Dedifferentiated amniotic fluid mesenchymal stem cell (primary cell): ENCODE results near the gene COQ7.

Experiments
- DNase-seq: peaks from one replicate; pipeline ENCODE4 v3.0.0-alpha.2; 2016; ENCODE audit errors: extremely low spot score

Gene COQ7

DNA sequence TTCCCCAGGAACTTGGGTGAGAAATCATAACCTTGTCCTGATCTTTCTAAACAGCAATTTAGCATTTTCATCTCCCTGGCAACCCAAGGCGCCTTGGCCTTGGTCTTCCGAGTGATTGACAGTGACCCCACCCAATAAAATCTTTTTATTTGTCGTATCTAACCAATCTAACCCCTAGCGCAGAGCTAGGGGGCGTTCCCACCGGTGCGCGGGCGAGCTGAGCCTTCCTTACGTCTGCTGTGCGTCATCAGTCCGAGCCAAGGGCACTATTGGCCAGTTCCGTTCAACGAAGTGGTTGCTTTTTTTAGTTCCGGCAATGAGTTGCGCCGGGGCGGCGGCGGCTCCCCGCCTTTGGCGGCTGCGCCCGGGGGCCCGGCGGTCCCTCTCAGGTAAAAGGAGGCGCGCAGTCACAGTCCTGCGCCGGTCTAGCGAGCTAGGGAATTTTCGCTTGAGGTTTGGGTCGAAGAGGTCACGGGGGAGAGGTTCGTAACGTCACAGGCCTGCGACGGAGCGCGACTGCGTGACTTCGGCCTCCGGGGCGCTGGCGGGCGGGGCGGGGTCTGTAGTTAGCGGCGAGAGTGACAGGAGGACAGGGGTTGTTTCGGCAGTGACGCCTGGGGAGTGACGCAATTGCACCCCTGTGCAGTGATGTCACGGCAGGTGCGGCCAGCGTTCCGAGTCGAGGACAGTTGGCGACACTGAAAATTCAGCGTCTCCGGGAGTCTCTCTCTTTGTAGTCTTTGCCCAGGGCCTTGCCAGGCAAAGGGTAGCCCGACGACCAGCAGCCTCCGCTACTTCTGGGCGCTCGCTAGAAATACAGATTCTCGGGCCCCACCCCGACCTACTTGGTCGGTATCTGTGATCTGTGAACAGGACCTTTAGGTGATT lies at the start of gene COQ7:
Gene COQ7 (plus strand): TSS at position 266 of the 888 bp plus-strand sequence. CDS start 51 bp downstream, at position 317.
- DNase-seq: peak; percentile 100

DNA sequence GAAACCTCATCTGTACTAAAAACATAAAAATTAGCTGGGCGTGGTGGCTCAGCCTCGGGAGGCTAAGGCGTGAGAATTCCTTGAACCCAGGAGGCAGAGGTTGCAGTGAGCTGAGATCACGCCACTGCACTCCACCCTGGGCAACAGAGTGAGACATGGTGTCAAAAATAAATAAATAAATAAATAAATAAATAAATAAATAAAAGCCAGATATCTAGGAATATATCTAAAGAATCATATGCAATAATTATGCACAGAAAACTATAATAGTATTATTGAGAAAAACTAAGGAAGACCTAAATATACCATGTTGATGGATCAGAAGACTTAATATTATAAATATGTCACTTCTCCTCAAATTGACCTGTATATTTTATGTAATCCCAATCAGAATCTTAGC lies 46.7 kb upstream of the COQ7 start:
- no peak for DNase-seq

- no peak for DNase-seq
Observed at GRCh38 chr16:19021747-19022146, 45.7 kb upstream of the COQ7 start.

- no peak for DNase-seq
Observed at GRCh38 chr16:19027416-19027815, 40.0 kb upstream of the COQ7 start.

DNA sequence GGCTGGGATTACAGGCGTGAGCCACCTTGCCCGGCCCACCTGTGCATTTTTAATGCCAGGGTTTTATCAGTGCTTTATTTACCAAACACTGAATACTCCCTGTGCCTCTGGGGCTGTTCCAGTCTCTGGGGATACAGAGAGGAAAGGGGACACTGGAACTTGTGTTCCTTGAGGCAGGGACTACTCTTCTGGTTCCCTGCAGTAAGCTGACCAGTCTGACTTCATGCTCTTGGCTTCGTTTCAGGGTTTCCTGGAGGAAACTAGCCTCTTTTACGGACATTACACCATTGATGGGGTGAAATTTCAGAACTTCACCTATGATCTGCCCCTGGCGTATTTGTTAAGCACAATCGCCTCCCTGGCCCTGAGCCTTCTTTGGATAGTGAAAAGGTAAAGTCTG lies 37.4 kb upstream of the COQ7 start:
- no peak for DNase-seq

DNA sequence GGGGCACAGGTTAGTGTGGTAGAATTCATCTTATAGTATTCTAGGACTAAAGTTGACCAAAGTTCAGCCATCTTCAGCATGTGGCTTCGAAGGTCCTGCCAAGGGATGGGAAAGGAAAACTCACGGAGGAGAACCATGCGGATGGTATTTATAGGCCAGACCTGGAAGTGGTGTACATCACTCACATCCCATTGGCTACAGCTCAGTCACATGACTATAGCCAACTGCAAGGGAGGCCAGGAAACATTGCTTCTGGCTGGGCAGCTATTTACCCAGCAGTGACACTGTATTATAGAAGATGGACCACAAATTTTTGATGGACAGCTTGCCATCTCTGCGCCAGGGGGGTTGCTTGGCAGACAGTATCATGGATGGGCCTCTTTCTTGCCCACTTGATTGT lies 35.7 kb upstream of the COQ7 start:
- DNase-seq: no peak

- DNase-seq: no peak
Observed at GRCh38 chr16:19033761-19034160, 33.7 kb upstream of the COQ7 start.

- no peak for DNase-seq
Observed at GRCh38 chr16:19040400-19040799, 27.0 kb upstream of the COQ7 start.

DNA sequence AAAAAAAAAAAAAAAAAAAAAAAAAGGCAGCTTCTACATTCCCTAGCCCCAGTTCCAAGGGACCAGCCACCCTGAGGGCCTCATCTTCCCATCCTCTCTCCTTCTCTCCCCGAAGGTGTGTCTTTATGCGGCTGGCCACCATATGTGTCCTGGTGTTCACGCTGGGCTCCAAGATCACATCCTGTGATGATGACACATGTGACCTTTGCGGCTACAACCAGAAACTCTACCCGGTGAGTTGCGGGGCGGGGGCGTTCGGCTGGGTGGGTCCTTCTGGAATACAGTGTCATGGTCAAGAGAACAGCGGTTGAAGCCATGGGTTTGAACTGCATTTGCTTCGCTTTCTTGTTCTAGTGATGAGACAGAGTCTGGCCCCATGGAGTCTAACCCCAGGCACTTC lies 22.6 kb upstream of the COQ7 start:
- no peak for DNase-seq

DNA sequence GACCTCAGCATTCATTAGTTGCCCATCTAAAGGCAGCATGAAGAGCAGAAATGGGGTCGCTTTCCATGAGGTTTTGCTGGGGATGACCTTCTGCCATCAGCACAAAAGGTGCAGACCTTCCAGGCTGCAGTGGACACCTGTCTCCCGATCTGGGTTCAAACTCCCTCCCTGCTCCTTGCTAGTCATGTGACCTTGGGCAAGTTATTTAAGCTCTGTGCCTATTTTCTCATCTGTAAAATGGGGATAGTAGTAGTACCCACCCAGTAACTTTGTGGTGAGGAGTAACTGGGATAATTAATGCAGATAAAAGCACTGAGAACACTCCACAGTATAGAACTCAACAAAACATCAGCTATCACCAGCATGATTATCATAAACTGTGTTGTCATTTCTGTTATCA lies 21.4 kb upstream of the COQ7 start:
- DNase-seq: no peak

DNA sequence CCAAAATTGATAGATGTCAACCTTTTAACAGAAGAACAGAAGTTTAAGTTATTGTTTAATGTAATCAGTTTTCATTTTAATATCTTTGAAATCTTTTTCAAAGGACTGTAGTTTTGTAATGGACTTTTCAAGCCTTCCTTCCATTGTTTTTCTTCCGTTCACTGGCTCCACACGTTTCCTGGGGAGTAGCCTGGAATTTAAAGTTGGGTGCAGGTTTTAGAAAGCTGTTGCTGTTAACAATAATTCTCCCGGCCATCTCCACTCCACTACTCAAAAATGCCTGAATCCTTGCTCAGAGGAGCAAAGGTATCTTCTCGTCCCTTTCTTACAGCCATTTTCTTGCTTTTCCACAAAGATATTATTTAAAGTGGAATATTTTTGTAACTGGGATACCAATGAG lies 4.7 kb upstream of the COQ7 start:
- DNase-seq: no peak

DNA sequence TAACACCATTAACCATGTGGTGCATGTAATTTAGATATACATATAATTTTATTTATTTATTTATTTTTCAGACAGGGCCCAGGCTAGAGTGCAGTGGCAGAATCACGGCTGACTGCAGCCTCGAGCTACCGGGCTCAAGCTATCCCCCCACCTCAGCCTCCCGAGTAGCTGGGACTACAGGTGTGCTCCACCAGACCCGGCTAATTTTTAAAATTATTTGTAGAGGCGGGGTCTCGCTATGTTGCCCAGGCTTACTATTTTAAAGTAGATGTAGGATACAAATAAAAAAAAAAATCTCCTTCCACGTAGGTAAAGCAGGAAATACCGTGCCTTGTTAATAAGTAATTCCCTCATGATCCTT lies 446 bp upstream of the COQ7 start:
- DNase-seq: no peak

GRCh38 chr16:19068237-19068815 lies 912 bp downstream of the COQ7 start:
- DNase-seq: no peak

- DNase-seq: peak; percentile 53
Observed at GRCh38 chr16:19071811-19072777, 4.7 kb downstream of the COQ7 start.

GRCh38 chr16:19073344-19073743 lies 5.9 kb downstream of the COQ7 start:
- DNase-seq: no peak

GRCh38 chr16:19073863-19074262 lies 6.4 kb downstream of the COQ7 start:
- no peak for DNase-seq

- DNase-seq: no peak
Observed at GRCh38 chr16:19075511-19075910, 8.1 kb downstream of the COQ7 start.

- DNase-seq: no peak
Observed at GRCh38 chr16:19077879-19078278, 10.5 kb downstream of the COQ7 start.

GRCh38 chr16:19083670-19084069 lies 16.3 kb downstream of the COQ7 start:
- no peak for DNase-seq

DNA sequence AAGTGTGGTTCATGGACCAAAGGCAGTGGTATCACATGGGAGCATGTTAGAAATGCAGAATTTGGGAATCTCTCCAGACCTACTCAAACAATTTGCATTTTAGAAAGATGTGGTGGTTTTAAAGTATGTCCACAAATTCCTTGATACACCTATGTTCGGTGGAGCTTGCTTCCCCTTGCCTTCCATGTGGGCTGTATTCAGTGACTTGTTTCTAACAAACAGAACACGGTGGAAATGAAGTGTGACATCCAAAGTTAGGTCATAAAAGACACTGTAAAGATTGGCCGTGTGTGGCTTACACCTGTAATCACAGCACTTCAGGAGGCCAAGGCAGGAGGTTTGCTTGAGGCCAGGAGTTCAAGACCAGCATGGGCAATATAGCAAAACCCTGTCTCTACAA lies 16.7 kb downstream of the COQ7 start:
- no peak for DNase-seq

- DNase-seq: no peak
Observed at GRCh38 chr16:19084879-19085278, 17.5 kb downstream of the COQ7 start.

GRCh38 chr16:19085679-19086200 lies 18.3 kb downstream of the COQ7 start:
- no peak for DNase-seq
